OCI-LY1 (cell line): ENCODE data around the gene HAO2.

Source experiments
- H2AFZ ChIP-seq: fragments of 200-600 bp; sonication (generic), shearing (Covaris generic); 2 replicates; pipeline ENCODE4 v1.6.0; 2014; ENCODE audit warnings: antibody characterized with exemption, mild to moderate bottlenecking, low read length
- H3F3A ChIP-seq: fragments of 200-600 bp; sonication (generic), shearing (Covaris generic); 2 replicates; pipeline ENCODE4 v1.6.0; 2014; ENCODE audit warnings: mild to moderate bottlenecking, antibody characterized with exemption, low read length, moderate library complexity; ENCODE audit not compliant: insufficient read depth
- H3K27ac ChIP-seq: fragments of 200-600 bp; sonication (generic); 2 replicates; pipeline ENCODE4 v1.5.1; 2014; ENCODE audit warnings: low read length, mixed run types, mild to moderate bottlenecking, low read depth; ENCODE audit not compliant: poor library complexity, severe bottlenecking
- H3K27me3 ChIP-seq: fragments of 200-600 bp; sonication (generic); 2 replicates; pipeline ENCODE4 v1.6.0; 2014; ENCODE audit warnings: antibody characterized with exemption, mild to moderate bottlenecking, low read length, moderate library complexity; ENCODE audit not compliant: insufficient read depth
- H3K36me3 ChIP-seq: fragments of 200-600 bp; sonication (generic); 2 replicates; pipeline ENCODE4 v1.6.1; 2014; ENCODE audit warnings: mild to moderate bottlenecking, antibody characterized with exemption, low read length, moderate library complexity, mixed read lengths; ENCODE audit not compliant: insufficient read depth
- H3K4me1 ChIP-seq: fragments of 200-600 bp; sonication (generic); 2 replicates; pipeline ENCODE4 v1.5.1; 2014; ENCODE audit warnings: mild to moderate bottlenecking, low read length, moderate library complexity; ENCODE audit not compliant: insufficient read depth, severe bottlenecking
- H3K4me2 ChIP-seq: fragments of 200-600 bp; sonication (generic), shearing (Covaris generic); 2 replicates; pipeline ENCODE4 v1.6.1; 2014; ENCODE audit warnings: low read length
- H3K4me3 ChIP-seq: fragments of 200-600 bp; sonication (generic); 2 replicates; pipeline ENCODE4 v1.5.1; 2014; ENCODE audit warnings: low read length, low read depth, mild to moderate bottlenecking, mixed read lengths; ENCODE audit not compliant: poor library complexity, severe bottlenecking
- H3K79me2 ChIP-seq: fragments of 200-600 bp; shearing (Covaris generic); 2 replicates; pipeline ENCODE4 v1.6.1; 2016; ENCODE audit warnings: mixed run types, low read length, mixed read lengths; ENCODE audit not compliant: insufficient read depth
- H3K9ac ChIP-seq: fragments of 200-600 bp; sonication (generic), shearing (Covaris generic); 2 replicates; pipeline ENCODE4 v1.6.1; 2014; ENCODE audit warnings: mild to moderate bottlenecking, low read length, mixed read lengths
- H3K9me2 ChIP-seq: fragments of 200-600 bp; sonication (generic), shearing (Covaris generic); 2 replicates; pipeline ENCODE4 v1.6.1; 2014; ENCODE audit warnings: low read depth, mild to moderate bottlenecking, low read length, mixed read lengths
- H3K9me3 ChIP-seq: fragments of 200-600 bp; shearing (Covaris generic); 2 replicates; pipeline ENCODE4 v1.6.1; 2014; ENCODE audit warnings: low read length, mixed read lengths
- H4K20me1 ChIP-seq: fragments of 200-600 bp; sonication (generic), shearing (Covaris generic); 2 replicates; pipeline ENCODE4 v1.6.0; 2016; ENCODE audit warnings: mild to moderate bottlenecking, low read length; ENCODE audit not compliant: insufficient read depth
- CTCF ChIP-seq: fragments of 200-600 bp; sonication (generic), shearing (Covaris generic); IDR thresholded peaks from 2 replicates; pipeline ENCODE4 v1.5.1; 2017; ENCODE audit warnings: mild to moderate bottlenecking, antibody characterized with exemption, low read length, moderate library complexity, mixed read lengths
- EZH2 ChIP-seq: fragments of 200-600 bp; sonication (generic), shearing (Covaris generic); IDR thresholded peaks from 2 replicates; pipeline ENCODE4 v1.8.0; 2017; ENCODE audit warnings: borderline replicate concordance, mixed run types, mild to moderate bottlenecking, antibody characterized with exemption, low read length, moderate library complexity, mixed read lengths

The HAO2 gene

DNA sequence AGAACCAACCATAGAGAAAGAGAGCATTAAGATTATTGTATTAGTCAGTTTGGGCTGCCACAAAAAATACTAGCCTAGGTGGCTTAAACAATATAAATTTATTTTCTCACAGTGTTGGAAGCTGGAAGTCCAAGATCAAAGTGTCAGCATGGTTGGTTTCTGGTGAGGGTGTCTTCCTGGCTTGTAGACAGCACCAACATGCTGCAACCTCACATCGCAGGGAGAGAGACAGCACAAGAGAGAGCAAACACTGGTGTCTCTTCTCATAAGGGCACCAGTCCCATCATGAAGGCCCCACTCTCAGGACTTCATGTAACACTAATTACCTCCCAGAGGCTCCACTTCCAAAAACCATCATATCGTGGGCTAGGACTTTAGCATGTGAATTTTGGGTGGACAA, 30.6 kb upstream of the HAO2 start:
- Histone ChIP-seq H3K9me2 (no peaks in the 10 kb centered on the region), H3K4me3 (no peak overlapping the region), H3F3A (no peaks in the 10 kb centered on the region), H3K27me3 (no peaks in the 10 kb centered on the region), H3K36me3 (no peaks in the 10 kb centered on the region), H2AFZ (no peak overlapping the region), H3K4me1 (no peaks in the 10 kb centered on the region), H3K27ac (no peak overlapping the region), H3K4me2 (no peak overlapping the region), H3K79me2 (no peaks in the 10 kb centered on the region), H3K9me3 (no peaks in the 10 kb centered on the region), H4K20me1 (no peaks in the 10 kb centered on the region), H3K9ac (no peak overlapping the region)
- no peak for TF ChIP-seq EZH2
- no peak for TF ChIP-seq CTCF

GRCh38 chr1:119338757-119339156, 29.8 kb upstream of the HAO2 start:
- Histone ChIP-seq H3K27me3 (no peaks in the 10 kb centered on the region), H3K4me3 (no peak overlapping the region), H3K79me2 (no peaks in the 10 kb centered on the region), H3K9ac (no peak overlapping the region), H3K9me3 (no peaks in the 10 kb centered on the region), H3K36me3 (no peaks in the 10 kb centered on the region), H4K20me1 (no peaks in the 10 kb centered on the region), H2AFZ (no peak overlapping the region), H3K4me1 (no peaks in the 10 kb centered on the region), H3F3A (no peaks in the 10 kb centered on the region), H3K9me2 (no peaks in the 10 kb centered on the region), H3K4me2 (no peak overlapping the region), H3K27ac (no peak overlapping the region)
- no peak for TF ChIP-seq EZH2
- no peak for TF ChIP-seq CTCF

DNA sequence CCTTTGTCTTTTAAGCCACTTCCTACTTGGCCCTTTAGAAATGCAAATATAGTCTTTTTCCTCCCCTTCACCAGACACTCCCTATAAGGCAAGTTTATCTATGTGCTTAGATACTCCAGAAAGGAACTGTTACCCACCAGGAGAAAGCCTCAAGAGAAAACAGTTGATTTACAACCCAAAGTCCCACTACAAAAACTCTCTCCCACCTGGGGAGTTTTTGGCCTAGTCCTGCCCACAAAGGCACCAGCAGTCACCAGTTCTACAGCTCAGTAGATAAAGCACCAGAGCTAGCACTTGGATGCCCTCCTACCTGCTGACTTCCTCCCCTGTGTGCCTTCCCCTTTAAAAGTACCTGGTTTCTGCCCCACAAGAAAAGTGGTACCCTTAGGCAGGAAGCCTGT, 27.7 kb upstream of the HAO2 start:
- no peaks in the 10 kb centered on the region for H3K36me3 ChIP-seq
- no peaks in the 10 kb centered on the region for H3K27me3 ChIP-seq
- no peaks in the 10 kb centered on the region for H3K9me2 ChIP-seq
- TF ChIP-seq EZH2 (no peak), CTCF (no peak)
- H3K27ac ChIP-seq = no peak overlapping the region
- H2AFZ ChIP-seq = no peak overlapping the region
- H3K9ac ChIP-seq = no peak overlapping the region
- H4K20me1 ChIP-seq = no peaks in the 10 kb centered on the region
- no peaks in the 10 kb centered on the region for H3F3A ChIP-seq
- H3K9me3 ChIP-seq = no peaks in the 10 kb centered on the region
- H3K4me2 ChIP-seq = no peak overlapping the region
- H3K4me3 ChIP-seq = no peak overlapping the region
- H3K79me2 ChIP-seq = no peaks in the 10 kb centered on the region
- H3K4me1 ChIP-seq = no peaks in the 10 kb centered on the region
